ENCODE measurements around the gene HOXB2. TPM values are rescaled to one million over a fixed set of nuclear protein-coding genes. Genes with fewer than 3 reads are reported as not detected.

HOXB2 gene
- total and polyA plus RNA-seq, 9 of the 15 experiments (the other 6 are each of a cell fraction or from before 2014, with no cell fraction given): 2.1 to 97.7 (median 21.2) TPM

DNA sequence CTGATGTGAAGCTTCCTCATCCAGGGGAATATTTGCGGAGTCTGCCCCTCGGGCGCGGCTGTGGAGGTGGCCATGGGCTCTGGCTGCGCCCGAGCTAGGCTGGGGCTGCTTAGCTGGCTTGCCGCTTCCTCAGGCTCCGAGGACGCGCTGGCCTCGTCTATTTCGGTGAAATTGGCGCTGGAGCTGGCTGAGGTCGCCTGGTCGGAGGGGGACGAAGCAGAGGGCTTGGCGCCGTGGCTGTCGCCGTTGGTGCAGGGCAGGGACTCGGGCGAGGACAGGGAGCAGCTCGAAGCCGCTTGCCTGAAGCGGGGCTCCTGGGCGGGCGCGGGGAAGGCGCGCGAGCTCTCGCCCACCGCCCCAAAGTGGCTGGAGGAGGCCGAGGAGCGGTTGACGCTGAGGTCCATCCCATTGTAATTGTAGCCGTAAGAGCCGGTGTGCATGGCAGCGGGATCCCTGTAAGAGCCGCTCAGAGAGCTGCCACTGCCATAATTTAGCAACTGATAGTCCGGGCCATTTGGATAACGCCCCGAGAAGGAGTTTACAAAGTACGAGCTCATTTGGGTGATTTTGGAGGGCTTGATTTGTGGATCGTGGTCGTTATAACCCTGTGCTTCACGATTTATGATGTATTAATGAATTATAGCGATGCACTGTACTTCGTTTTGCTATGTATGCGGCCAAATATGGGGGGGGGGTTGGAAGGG, 48.4 kb upstream of the HOXB2 start, which contains the start of gene HOXB5:
HOXB5 (minus strand) TSS at position 654 of the 704 bp plus-strand sequence; CDS start at position 557, 97 bp downstream.
- Histone ChIP-seq H2AFZ (ENCODE audit: low read depth, low read length) (peak within 1 kb of the TSS; percentile 85), H3K9me1 (ENCODE audit: control insufficient read depth, insufficient read depth, low read length) (no peaks in the 10 kb centered on the region), H3K9ac (ENCODE audit: insufficient read depth in 1 of 2, low read depth in 2 of 2, low read length in 2 of 2) (no peak within 1 kb of the TSS; a peak in 1 of 4 replicates), H3K79me2 (ENCODE audit: control insufficient read depth, insufficient read depth, low read length) (no peaks in the 10 kb centered on the region), H3K4me2 (ENCODE audit: insufficient read depth, low read length) (peak within 1 kb of the TSS; percentile 29), H4K20me1 (replicated peaks; ENCODE audit: control insufficient read depth, insufficient read depth, low read length) (no peaks in the 10 kb centered on the region), H3K36me3 (ENCODE audit: control insufficient read depth, insufficient read depth, low read length) (no peaks in the 10 kb centered on the region; the same call in 2 of the 3 replicates), H3K9me3 (replicated peaks; ENCODE audit: control insufficient read depth, insufficient read depth, low read depth, low read length) (no peaks in the 10 kb centered on the region), H3K27me3 (ENCODE audit: control insufficient read depth in 2 of 2, insufficient read depth in 2 of 2, low read length in 2 of 2) (no peaks in the 10 kb centered on the region), H3K27ac (ENCODE audit: extremely low read depth, low read depth, low read length) (no peak within 1 kb of the TSS), H3K4me1 (replicated peaks in 1 of 2; ENCODE audit: control insufficient read depth in 2 of 2, insufficient read depth in 2 of 2, low read length in 2 of 2) (peaks cover 9 to 42% of the 10 kb centered on the region in 2 experiments; a peak in 3 of 5 replicates), H3K4me3 (no peak within 1 kb of the TSS)
- ATAC-seq: no peak
- no peak for DNase-seq (ENCODE audit: extremely low read depth in 1 of 4, low spot score in 3 of 4)
- no peak for FAIRE-seq
- intact Hi-C loops (cut with micrococcal nuclease): no loop called here
- ChIA-PET POLR2A (interaction anchor here (0.5 to 3.7 kb wide), 7 partner anchors 8 to 431 kb away, joined by 3 to 12 read pairs (median 4); no protein-coding TSS in a partner anchor), CTCF (ENCODE audit: low intra/inter-chr PET ratio) (interaction anchor here (0.6 to 2.8 kb wide), 12 partner anchors 25 to 378 kb away, joined by 3 to 19 read pairs (median 4); no protein-coding TSS in a partner anchor)
- no TSS peak for BruUV-seq (replicated peaks)
- WGBS (ENCODE audit: insufficient coverage, low coverage, missing lambda C conversion rate): 82% methylated on average over 35 of the region's 50 CpGs
- in situ Hi-C loops (cut with MboI): loop anchor here (5.0 kb wide), 1 partner anchor 256 kb away; no protein-coding TSS in a partner anchor
- TF ChIP-seq ZFP36 (IDR thresholded peaks at IDR 0.05; ENCODE audit: low read depth, low read length, partially characterized antibody): no peak
- TF ChIP-seq MTA2 (IDR thresholded peaks at IDR 0.05; ENCODE audit: low read depth): no peak
- TF ChIP-seq, protein P1, sequence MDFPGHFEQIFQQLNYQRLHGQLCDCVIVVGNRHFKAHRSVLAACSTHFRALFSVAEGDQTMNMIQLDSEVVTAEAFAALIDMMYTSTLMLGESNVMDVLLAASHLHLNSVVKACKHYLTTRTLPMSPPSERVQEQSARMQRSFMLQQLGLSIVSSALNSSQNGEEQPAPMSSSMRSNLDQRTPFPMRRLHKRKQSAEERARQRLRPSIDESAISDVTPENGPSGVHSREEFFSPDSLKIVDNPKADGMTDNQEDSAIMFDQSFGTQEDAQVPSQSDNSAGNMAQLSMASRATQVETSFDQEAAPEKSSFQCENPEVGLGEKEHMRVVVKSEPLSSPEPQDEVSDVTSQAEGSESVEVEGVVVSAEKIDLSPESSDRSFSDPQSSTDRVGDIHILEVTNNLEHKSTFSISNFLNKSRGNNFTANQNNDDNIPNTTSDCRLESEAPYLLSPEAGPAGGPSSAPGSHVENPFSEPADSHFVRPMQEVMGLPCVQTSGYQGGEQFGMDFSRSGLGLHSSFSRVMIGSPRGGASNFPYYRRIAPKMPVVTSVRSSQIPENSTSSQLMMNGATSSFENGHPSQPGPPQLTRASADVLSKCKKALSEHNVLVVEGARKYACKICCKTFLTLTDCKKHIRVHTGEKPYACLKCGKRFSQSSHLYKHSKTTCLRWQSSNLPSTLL (IDR thresholded peaks at IDR 0.05): no peak
- no peak for TF ChIP-seq XRCC5 (IDR thresholded peaks at IDR 0.05; ENCODE audit: low read depth, low read length)
- TF ChIP-seq C11orf30 (IDR thresholded peaks at IDR 0.05; ENCODE audit: low read depth): no peak
- TF ChIP-seq, protein P2, sequence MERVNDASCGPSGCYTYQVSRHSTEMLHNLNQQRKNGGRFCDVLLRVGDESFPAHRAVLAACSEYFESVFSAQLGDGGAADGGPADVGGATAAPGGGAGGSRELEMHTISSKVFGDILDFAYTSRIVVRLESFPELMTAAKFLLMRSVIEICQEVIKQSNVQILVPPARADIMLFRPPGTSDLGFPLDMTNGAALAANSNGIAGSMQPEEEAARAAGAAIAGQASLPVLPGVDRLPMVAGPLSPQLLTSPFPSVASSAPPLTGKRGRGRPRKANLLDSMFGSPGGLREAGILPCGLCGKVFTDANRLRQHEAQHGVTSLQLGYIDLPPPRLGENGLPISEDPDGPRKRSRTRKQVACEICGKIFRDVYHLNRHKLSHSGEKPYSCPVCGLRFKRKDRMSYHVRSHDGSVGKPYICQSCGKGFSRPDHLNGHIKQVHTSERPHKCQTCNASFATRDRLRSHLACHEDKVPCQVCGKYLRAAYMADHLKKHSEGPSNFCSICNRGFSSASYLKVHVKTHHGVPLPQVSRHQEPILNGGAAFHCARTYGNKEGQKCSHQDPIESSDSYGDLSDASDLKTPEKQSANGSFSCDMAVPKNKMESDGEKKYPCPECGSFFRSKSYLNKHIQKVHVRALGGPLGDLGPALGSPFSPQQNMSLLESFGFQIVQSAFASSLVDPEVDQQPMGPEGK (CRISPR knock-in tag; IDR thresholded peaks at IDR 0.05; ENCODE audit: borderline replicate concordance): no peak
- no peak for TF ChIP-seq MCM7 (IDR thresholded peaks at IDR 0.05)
- no peak for TF ChIP-seq ZNF384 (IDR thresholded peaks at IDR 0.05; ENCODE audit: low read depth, low read length)
- TF ChIP-seq PYGO2 (tag; IDR thresholded peaks at IDR 0.05): no peak
- TF ChIP-seq ZBTB7A (IDR thresholded peaks at IDR 0.05; ENCODE audit: borderline replicate concordance, control insufficient read depth, low read depth, low read length): no peak
- TF ChIP-seq BHLHE40 (IDR thresholded peaks at IDR 0.05; ENCODE audit: low read length): no peak
- 0 out of 2 replicates have a peak, but pooled peaks have one; percentile 3 for TF ChIP-seq ZFX (CRISPR knock-in tag; IDR thresholded peaks at IDR 0.05)
- TF ChIP-seq, protein P3, sequence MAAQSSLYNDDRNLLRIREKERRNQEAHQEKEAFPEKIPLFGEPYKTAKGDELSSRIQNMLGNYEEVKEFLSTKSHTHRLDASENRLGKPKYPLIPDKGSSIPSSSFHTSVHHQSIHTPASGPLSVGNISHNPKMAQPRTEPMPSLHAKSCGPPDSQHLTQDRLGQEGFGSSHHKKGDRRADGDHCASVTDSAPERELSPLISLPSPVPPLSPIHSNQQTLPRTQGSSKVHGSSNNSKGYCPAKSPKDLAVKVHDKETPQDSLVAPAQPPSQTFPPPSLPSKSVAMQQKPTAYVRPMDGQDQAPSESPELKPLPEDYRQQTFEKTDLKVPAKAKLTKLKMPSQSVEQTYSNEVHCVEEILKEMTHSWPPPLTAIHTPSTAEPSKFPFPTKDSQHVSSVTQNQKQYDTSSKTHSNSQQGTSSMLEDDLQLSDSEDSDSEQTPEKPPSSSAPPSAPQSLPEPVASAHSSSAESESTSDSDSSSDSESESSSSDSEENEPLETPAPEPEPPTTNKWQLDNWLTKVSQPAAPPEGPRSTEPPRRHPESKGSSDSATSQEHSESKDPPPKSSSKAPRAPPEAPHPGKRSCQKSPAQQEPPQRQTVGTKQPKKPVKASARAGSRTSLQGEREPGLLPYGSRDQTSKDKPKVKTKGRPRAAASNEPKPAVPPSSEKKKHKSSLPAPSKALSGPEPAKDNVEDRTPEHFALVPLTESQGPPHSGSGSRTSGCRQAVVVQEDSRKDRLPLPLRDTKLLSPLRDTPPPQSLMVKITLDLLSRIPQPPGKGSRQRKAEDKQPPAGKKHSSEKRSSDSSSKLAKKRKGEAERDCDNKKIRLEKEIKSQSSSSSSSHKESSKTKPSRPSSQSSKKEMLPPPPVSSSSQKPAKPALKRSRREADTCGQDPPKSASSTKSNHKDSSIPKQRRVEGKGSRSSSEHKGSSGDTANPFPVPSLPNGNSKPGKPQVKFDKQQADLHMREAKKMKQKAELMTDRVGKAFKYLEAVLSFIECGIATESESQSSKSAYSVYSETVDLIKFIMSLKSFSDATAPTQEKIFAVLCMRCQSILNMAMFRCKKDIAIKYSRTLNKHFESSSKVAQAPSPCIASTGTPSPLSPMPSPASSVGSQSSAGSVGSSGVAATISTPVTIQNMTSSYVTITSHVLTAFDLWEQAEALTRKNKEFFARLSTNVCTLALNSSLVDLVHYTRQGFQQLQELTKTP (IDR thresholded peaks at IDR 0.05; ENCODE audit: low read depth in 1 of 2, partially characterized antibody in 2 of 2): no peak
- no peak for TF ChIP-seq GATAD2B (IDR thresholded peaks at IDR 0.05; ENCODE audit: borderline replicate concordance)
